Kidney (tissue), 14 donors: ENCODE results near the gene HOXB2. TPM values are rescaled to one million over a fixed set of nuclear protein-coding genes. Genes with fewer than 3 reads are reported as not detected.

Source experiments
- DNase-seq, 5 donors: peaks; one replicate each; pipeline ENCODE4 v3.0.0-alpha.2; 2013 to 2020
- FAIRE-seq: peaks from 2 replicates; lab custom pipeline; 2012; peaks lifted over from hg19 to GRCh38; lab: Jason Lieb, UNC
- H3K27ac ChIP-seq, 2 donors: one replicate each; pipeline ENCODE4 v1.7.0; 2013; ENCODE audit warnings: low read depth in 2 of 2, low read length in 2 of 2, inconsistent platforms in 1 of 2
- H3K27me3 ChIP-seq: one replicate; pipeline ENCODE4 v1.7.1; 2013; ENCODE audit warnings: low read length, inconsistent platforms; ENCODE audit not compliant: control insufficient read depth, insufficient read depth
- H3K36me3 ChIP-seq, 3 donors: one replicate each; pipeline versions ENCODE4 v1.7.0 to v1.7.1; 2013; ENCODE audit warnings: low read length in 3 of 3, control low read depth in 1 of 3, inconsistent platforms in 1 of 3; ENCODE audit not compliant: insufficient read depth in 3 of 3, control insufficient read depth in 2 of 3
- H3K4me1 ChIP-seq, 3 donors: one replicate each; pipeline versions ENCODE4 v1.7.0 to v1.7.1; 2013; ENCODE audit warnings: low read length in 3 of 3, inconsistent platforms in 1 of 3, low read depth in 1 of 3; ENCODE audit not compliant: control insufficient read depth in 2 of 3, insufficient read depth in 2 of 3
- H3K4me3 ChIP-seq, 3 donors: one replicate each; pipeline versions ENCODE4 v1.7.0 to v1.8.1; 2013; ENCODE audit warnings: low read length in 3 of 3, control low read depth in 1 of 3, inconsistent platforms in 1 of 3
- H3K9ac ChIP-seq, 3 donors: one replicate each; pipeline versions ENCODE4 v1.7.0 to v1.7.1; 2013; ENCODE audit warnings: low read length in 3 of 3, control low read depth in 1 of 3, inconsistent platforms in 1 of 3
- H3K9me3 ChIP-seq, 3 donors: one replicate each; pipeline versions ENCODE4 v1.7.0 to v1.7.1; 2013; ENCODE audit warnings: low read length in 3 of 3, control low read depth in 1 of 3, inconsistent platforms in 1 of 3; ENCODE audit not compliant: control insufficient read depth in 2 of 3, insufficient read depth in 1 of 3
- intact Hi-C: fragments of 100-400 bp; cut with DNase I; formaldehyde crosslinking; loops from one replicate; pipeline ENCODE4 v1.11.1; 2022
- polyA plus RNA-seq: library from polyadenylated mRNA; stranded (reverse); fragments of 350-450 nt; fragmentation: Illumina TruSeq; extraction: RNeasy Lipid Tissue Mini Kit (QIAGEN cat#74804); gene quantifications from one replicate; pipeline ENCODE4 v1.2.3, GENCODE V29; 2014; ENCODE audit warnings: low read depth, low replicate concordance; ENCODE audit not compliant: insufficient read depth
- total RNA-seq: library from RNA; stranded (reverse); fragmentation: NEBNext Ultra II Directional; extraction: Animal tissue kit (Norgen Biotek cat#: 25700); gene quantifications from one replicate; pipeline ENCODE4 v1.2.1, GENCODE V29; 2021
- TF ChIP-seq, protein P1 (sequence below): IDR thresholded peaks from 3 replicates; pipeline ENCODE4 v1.5.1; 2012; ENCODE audit warnings: mild to moderate bottlenecking, moderate library complexity, borderline replicate concordance; ENCODE audit not compliant: insufficient read depth; ENCODE audit errors: extremely low read depth
- donor health status: control.
- donor health status: control.
- donor health status: control.
- donor health status: control.
- donor health status: control.
- donor health status: DM: yes; HTN: yes; CAD: no.
- donor health status: Normal renal cell carcinoma (clear cell type).

Gene HOXB2
- total and polyA plus RNA-seq, 2 donors from 2014 or later: 30.7 to 61.9 TPM

DNA sequence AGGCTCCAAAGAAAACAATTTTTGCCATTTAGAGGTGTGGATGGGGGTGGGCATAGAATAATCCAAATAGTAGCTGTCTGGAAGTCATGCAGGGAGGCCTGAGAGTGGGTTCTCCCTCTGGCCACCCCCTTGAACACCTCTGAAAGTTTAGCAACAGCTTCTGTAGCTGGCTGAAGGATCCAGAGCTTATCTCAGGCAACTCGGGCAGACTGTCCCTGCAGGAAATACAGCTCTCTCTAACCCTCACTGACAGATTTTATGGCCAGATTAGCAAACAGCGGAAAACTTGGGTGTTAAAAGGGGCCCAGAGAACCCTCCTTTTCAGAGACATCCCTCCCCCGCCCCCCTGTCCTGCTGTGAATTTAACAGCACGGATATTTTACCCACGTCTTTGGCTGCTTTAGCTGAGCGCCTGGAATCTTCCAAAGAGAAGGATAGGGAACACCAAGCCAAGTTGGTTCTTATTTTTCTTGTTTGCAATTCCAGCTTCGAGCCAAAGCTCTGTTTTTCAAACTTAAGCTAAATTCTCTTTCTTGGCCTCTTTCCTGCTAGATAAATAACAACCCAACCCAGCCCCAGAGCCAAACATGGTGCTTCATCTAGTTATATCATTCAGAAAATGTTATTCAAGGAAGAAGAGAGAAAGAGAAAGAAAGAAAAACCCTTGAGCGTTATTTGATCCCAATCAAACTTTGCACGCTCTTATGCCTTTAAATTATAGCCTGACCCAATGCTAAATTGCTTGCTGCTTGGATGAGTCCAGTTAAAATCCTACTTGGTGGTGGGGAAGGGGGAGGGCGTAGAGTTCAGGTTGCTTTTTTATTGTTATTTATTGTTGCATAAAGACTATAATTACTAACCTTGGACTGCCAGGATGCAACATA, 2.3 kb upstream of the HOXB2 start:
- intact Hi-C loops: no loop called here
- TF ChIP-seq, protein P1, sequence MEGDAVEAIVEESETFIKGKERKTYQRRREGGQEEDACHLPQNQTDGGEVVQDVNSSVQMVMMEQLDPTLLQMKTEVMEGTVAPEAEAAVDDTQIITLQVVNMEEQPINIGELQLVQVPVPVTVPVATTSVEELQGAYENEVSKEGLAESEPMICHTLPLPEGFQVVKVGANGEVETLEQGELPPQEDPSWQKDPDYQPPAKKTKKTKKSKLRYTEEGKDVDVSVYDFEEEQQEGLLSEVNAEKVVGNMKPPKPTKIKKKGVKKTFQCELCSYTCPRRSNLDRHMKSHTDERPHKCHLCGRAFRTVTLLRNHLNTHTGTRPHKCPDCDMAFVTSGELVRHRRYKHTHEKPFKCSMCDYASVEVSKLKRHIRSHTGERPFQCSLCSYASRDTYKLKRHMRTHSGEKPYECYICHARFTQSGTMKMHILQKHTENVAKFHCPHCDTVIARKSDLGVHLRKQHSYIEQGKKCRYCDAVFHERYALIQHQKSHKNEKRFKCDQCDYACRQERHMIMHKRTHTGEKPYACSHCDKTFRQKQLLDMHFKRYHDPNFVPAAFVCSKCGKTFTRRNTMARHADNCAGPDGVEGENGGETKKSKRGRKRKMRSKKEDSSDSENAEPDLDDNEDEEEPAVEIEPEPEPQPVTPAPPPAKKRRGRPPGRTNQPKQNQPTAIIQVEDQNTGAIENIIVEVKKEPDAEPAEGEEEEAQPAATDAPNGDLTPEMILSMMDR: no peak
- FAIRE-seq: no peak
- DNase-seq: peak in 4 of 5 donors; percentile 78 to 94 (median 85)
- Histone ChIP-seq H3K9ac (peak overlapping the region; percentile 1 to 53 (median 17)), H3K4me1 (peaks cover 9 to 27% (median 27%) of the 10 kb centered on the region in 3 donors), H3K9me3 (no peaks in the 10 kb centered on the region), H3K4me3 (peak overlapping the region in 1 of 3 donors; percentile 45), H3K36me3 (peaks cover 0 to 3% (median 2%) of the 10 kb centered on the region in 3 donors), H3K27ac (peak overlapping the region; percentile 66 to 87), H3K27me3 (no peaks in the 10 kb centered on the region)

DNA sequence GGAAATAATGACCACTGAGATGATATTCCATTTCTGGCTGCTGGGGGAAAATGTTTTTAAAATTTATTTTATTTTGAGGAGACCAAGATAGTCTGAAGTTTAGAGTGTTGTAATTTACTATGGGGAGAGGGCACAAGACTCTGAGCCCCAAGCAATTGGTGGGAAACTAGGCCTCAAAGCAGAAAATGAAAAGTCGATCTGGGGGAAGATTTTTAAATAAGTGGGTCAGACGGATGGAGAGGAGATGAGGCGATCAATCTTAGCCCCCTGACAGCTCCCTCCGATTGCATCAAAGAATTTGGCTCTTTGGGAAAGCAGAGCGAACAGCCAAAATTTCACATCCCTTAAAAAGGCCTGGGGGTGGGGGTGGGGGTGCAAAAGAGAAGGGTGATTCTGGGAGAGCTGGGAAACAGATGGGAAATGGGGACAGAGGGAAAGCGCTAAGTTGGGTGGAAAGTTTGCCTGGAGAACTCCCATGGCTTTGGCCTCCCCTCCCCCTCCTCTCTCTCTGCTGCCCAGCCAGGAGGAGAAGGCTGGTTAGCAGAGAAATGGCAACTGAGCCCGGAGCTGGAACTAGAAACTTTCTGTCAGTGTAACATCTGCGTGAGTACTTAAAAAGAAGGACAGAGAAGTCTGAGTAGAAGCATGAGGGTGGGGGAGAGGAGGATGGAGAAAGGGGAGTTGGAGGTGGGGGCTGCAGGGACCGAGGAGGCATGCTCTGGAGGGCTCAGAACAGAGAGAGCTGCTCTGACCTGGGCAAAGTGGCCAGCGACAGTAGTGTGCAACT, 1.4 kb upstream of the HOXB2 start:
- H3K27me3 ChIP-seq: no peaks in the 10 kb centered on the region
- DNase-seq (peak in 4 of 5 donors; percentile 77 to 87 (median 83)), FAIRE-seq (no peak)
- TF ChIP-seq, protein P1: no peak
- peak overlapping the region in 1 of 3 donors; percentile 53 for H3K9ac ChIP-seq
- peak overlapping the region in 1 of 3 donors; percentile 45 for H3K4me3 ChIP-seq
- peaks cover 9 to 28% (median 27%) of the 10 kb centered on the region in 3 donors for H3K4me1 ChIP-seq
- H3K36me3 ChIP-seq: peaks cover 0 to 3% (median 2%) of the 10 kb centered on the region in 3 donors
- H3K9me3 ChIP-seq: no peaks in the 10 kb centered on the region
- intact Hi-C loops: no loop called here
- peak overlapping the region; percentile 66 to 87 for H3K27ac ChIP-seq

DNA sequence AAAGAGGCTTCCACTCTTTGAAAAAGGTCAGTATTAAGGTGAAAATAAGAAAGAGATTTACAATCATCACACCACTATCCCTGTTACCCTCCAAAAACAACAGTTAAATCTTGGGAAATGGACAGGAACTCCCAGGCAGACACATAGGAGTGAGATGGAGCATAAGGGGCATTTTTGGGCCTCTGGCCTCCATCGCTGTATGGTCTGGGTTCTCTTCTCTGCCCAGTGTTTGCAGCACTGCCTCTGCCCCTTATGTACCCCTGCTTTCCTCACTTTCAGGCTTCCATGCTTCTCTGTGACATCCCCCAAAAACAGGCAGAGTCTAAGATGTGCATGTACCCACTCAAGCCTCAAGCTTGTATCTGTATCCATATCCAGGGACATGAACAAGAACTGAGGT, 630 bp upstream of the HOXB2 start:
- no peak for FAIRE-seq
- H3K27ac ChIP-seq: peak overlapping the region in 1 of 2 donors; percentile 96

More for the DNA sequence above, 630 bp upstream of the HOXB2 start:
- Histone ChIP-seq H3K9ac (peak overlapping the region; percentile 26 to 99 (median 52)), H3K9me3 (no peaks in the 10 kb centered on the region), H3K36me3 (peaks cover 0 to 3% (median 2%) of the 10 kb centered on the region in 3 donors), H3K27me3 (no peaks in the 10 kb centered on the region), H3K4me1 (peaks cover 9 to 34% (median 27%) of the 10 kb centered on the region in 3 donors), H3K4me3 (no peak overlapping the region)
- peak in 2 of 5 donors; percentile 33 to 54 for DNase-seq
- intact Hi-C loops: no loop called here
- TF ChIP-seq, protein P1: no peak
